GM21723 (cell line): ENCODE data around the gene HTR3B.

Experiments used
- ATAC-seq: cut with Tn5 transposase; IDR thresholded peaks from one replicate; pipeline ENCODE4 v1.9.1; 2021; ENCODE audit warnings: mild to moderate bottlenecking, moderate library complexity; ENCODE audit not compliant: unreplicated experiment

Gene HTR3B

GRCh38 chr11:113986351-113987140 lies 82.0 kb downstream of the HTR3B start:
- ATAC-seq: no peak

- no peak for ATAC-seq
Observed at GRCh38 chr11:113989381-113989780, 84.8 kb downstream of the HTR3B start.

- ATAC-seq: no peak
Observed at GRCh38 chr11:113989916-113990315, 85.3 kb downstream of the HTR3B start.

- no peak for ATAC-seq
Observed at GRCh38 chr11:113991170-113991569, 86.6 kb downstream of the HTR3B start.

- no peak for ATAC-seq
Observed at GRCh38 chr11:113991718-113992458, 87.3 kb downstream of the HTR3B start.

GRCh38 chr11:113992459-113993110 lies 88.0 kb downstream of the HTR3B start:
- no peak for ATAC-seq

- no peak for ATAC-seq
Observed at GRCh38 chr11:113994077-113994954, 89.7 kb downstream of the HTR3B start.
